Parathyroid adenoma (tissue), 2 donors: ENCODE data around the gene FBXL22.
A peak's percentile ranks its signal among the peaks of the same experiment; 100 is the strongest.

Experiments used
- H2AFZ ChIP-seq: fragments of 300-600 bp; sonication (generic); one replicate; pipeline ENCODE4 v1.7.0; 2017; ENCODE audit warnings: antibody characterized with exemption, mild to moderate bottlenecking
- H3K27ac ChIP-seq: fragments of 300-600 bp; sonication (generic); one replicate; pipeline ENCODE4 v1.7.0; 2017
- H3K27me3 ChIP-seq: fragments of 300-600 bp; sonication (generic); one replicate; pipeline ENCODE4 v1.7.0; 2017; ENCODE audit warnings: low read length; ENCODE audit not compliant: control insufficient read depth, insufficient read depth
- H3K36me3 ChIP-seq: fragments of 300-600 bp; sonication (generic); one replicate; pipeline ENCODE4 v1.7.0; 2017; ENCODE audit warnings: low read length; ENCODE audit not compliant: control insufficient read depth, insufficient read depth
- H3K4me1 ChIP-seq: fragments of 300-600 bp; sonication (generic); one replicate; pipeline ENCODE4 v1.7.0; 2017; ENCODE audit warnings: control low read depth
- H3K4me2 ChIP-seq: fragments of 300-600 bp; sonication (generic); one replicate; pipeline ENCODE4 v1.7.0; 2017; ENCODE audit warnings: low read length
- H3K4me3 ChIP-seq: fragments of 300-600 bp; sonication (generic); one replicate; pipeline ENCODE4 v1.7.0; 2017; ENCODE audit warnings: low read depth, low read length
- H3K79me2 ChIP-seq: fragments of 300-600 bp; sonication (generic); one replicate; pipeline ENCODE4 v1.7.0; 2017; ENCODE audit warnings: control low read depth
- H3K9ac ChIP-seq: fragments of 300-600 bp; sonication (generic); one replicate; pipeline ENCODE4 v1.7.0; 2017; ENCODE audit warnings: mild to moderate bottlenecking
- H3K9me3 ChIP-seq: fragments of 300-600 bp; sonication (generic); one replicate; pipeline ENCODE4 v1.7.0; 2017; ENCODE audit warnings: low read length; ENCODE audit not compliant: control insufficient read depth
- TF ChIP-seq, protein P1 (sequence below): fragments of 300-600 bp; sonication (generic); IDR thresholded peaks from one replicate; pipeline ENCODE4 v1.7.0; 2017; ENCODE audit warnings: antibody characterized with exemption, mild to moderate bottlenecking
- donor health status: primary hyperparathyroidism.

The FBXL22 gene

DNA sequence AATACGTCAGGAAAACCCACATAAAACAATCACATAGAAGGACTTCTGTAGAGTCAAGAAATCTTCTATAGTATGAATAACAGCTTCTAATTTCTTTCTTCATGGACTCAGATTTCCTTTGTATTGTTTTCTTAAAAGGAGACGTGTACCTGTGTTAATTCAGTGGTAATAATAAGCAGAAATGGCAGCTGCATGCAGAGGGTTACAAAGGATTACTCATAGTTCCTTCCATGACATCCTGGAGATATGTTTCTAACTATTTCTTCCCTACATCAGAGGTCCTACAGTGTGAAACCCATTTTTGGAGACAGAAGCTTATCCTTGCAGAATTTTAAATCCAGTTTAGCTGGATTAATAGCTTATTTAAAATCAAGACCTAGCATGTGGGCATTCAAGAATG, 36.1 kb downstream of the FBXL22 start:
- H2AFZ ChIP-seq, result no peak overlapping the region
- no peak overlapping the region for H3K9ac ChIP-seq
- no peak overlapping the region for H3K4me2 ChIP-seq
- TF ChIP-seq, protein P1, sequence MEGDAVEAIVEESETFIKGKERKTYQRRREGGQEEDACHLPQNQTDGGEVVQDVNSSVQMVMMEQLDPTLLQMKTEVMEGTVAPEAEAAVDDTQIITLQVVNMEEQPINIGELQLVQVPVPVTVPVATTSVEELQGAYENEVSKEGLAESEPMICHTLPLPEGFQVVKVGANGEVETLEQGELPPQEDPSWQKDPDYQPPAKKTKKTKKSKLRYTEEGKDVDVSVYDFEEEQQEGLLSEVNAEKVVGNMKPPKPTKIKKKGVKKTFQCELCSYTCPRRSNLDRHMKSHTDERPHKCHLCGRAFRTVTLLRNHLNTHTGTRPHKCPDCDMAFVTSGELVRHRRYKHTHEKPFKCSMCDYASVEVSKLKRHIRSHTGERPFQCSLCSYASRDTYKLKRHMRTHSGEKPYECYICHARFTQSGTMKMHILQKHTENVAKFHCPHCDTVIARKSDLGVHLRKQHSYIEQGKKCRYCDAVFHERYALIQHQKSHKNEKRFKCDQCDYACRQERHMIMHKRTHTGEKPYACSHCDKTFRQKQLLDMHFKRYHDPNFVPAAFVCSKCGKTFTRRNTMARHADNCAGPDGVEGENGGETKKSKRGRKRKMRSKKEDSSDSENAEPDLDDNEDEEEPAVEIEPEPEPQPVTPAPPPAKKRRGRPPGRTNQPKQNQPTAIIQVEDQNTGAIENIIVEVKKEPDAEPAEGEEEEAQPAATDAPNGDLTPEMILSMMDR, result no peak
- H3K36me3 ChIP-seq, result no peaks in the 10 kb centered on the region
- H3K79me2 ChIP-seq, result no peaks in the 10 kb centered on the region
- no peak overlapping the region for H3K4me3 ChIP-seq
- no peak overlapping the region for H3K27ac ChIP-seq
- no peaks in the 10 kb centered on the region for H3K9me3 ChIP-seq
- H3K27me3 ChIP-seq, result no peaks in the 10 kb centered on the region
- no peaks in the 10 kb centered on the region for H3K4me1 ChIP-seq

DNA sequence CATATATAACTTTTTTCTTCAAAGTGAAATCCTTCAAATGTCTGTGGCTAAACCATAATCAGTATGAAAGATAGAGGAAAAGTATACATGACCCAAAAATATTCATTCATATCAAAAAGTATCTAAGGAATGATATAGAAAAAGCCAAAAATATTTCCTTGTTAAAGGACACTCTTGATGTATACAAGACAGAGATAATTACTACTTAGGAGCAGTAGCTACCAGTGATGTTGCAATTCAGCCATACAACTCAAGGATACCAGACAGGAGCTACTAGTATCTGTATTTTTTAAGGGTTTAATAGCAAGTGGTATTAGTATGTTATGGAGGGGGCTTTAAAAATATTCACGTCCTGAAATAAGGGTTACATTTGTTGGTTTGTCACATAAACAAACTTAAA, 37.0 kb downstream of the FBXL22 start:
- H3K4me1 ChIP-seq, result no peaks in the 10 kb centered on the region
- no peaks in the 10 kb centered on the region for H3K27me3 ChIP-seq
- H3K4me3 ChIP-seq, result no peak overlapping the region
- H3K4me2 ChIP-seq, result no peak overlapping the region
- H3K79me2 ChIP-seq, result no peaks in the 10 kb centered on the region
- no peak overlapping the region for H2AFZ ChIP-seq
- TF ChIP-seq, protein P1, result no peak
- H3K36me3 ChIP-seq, result no peaks in the 10 kb centered on the region
- H3K27ac ChIP-seq, result no peak overlapping the region
- no peak overlapping the region for H3K9ac ChIP-seq
- no peaks in the 10 kb centered on the region for H3K9me3 ChIP-seq

- Histone ChIP-seq H3K4me3 (no peak overlapping the region), H3K4me2 (no peak overlapping the region), H3K79me2 (no peaks in the 10 kb centered on the region), H3K36me3 (no peaks in the 10 kb centered on the region), H3K27ac (no peak overlapping the region), H3K27me3 (no peaks in the 10 kb centered on the region), H3K9me3 (no peaks in the 10 kb centered on the region), H3K4me1 (no peaks in the 10 kb centered on the region), H2AFZ (no peak overlapping the region), H3K9ac (no peak overlapping the region)
- TF ChIP-seq, protein P1, result no peak
Measured at GRCh38 chr15:63636518-63637061, 39.4 kb downstream of the FBXL22 start.

DNA sequence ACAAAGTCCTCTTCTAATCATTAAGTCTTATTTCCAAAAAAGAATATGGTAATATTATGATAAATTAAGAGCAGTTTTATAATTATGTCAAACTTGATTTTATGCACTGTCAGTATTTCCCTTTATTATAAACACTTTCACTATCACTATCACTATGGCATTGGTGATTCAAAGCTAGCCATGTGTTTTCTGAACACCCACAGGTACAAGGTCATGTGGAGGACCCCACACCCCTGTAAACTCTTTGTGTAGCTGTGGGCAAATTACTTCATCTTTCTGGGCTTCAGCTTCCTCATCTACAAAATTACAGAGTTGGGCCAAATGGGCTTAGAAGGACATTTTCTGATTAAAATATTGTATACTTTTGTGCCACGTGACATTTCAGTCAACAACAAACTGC, 41.7 kb downstream of the FBXL22 start:
- Histone ChIP-seq H3K9ac (no peak overlapping the region), H3K9me3 (no peaks in the 10 kb centered on the region)

DNA sequence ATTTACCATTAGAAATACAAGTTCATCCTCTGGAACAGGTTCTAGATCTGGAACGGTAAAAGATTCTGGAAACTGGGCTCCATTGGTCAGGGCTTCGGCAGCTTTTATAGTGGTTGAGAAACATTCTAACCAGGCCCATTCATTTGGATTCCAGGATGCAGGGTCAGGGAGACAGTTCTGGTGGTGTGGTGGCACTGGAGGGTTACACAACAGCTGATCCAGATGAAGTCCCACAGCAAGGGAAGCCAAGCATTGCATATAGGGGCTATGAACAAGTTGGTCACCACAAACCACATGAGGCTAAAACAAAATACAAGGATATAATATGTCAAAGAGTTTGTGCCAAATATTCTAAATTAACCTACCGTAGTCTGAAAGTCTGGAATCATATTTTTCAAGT, 43.0 kb downstream of the FBXL22 start:
- Histone ChIP-seq H3K27ac (peak overlapping the region; percentile 43), H3K27me3 (no peaks in the 10 kb centered on the region), H3K36me3 (no peaks in the 10 kb centered on the region), H3K4me2 (no peak overlapping the region), H2AFZ (no peak overlapping the region), H3K79me2 (no peaks in the 10 kb centered on the region), H3K4me3 (no peak overlapping the region), H3K9me3 (no peaks in the 10 kb centered on the region), H3K4me1 (no peaks in the 10 kb centered on the region), H3K9ac (no peak overlapping the region)
- TF ChIP-seq, protein P1, result no peak

More for the DNA sequence above, 41.7 kb downstream of the FBXL22 start:
- no peak overlapping the region for H3K4me2 ChIP-seq
- no peaks in the 10 kb centered on the region for H3K27me3 ChIP-seq
- TF ChIP-seq, protein P1, result no peak
- H3K36me3 ChIP-seq, result no peaks in the 10 kb centered on the region
- H3K27ac ChIP-seq, result no peak overlapping the region
- H2AFZ ChIP-seq, result no peak overlapping the region
- no peak overlapping the region for H3K4me3 ChIP-seq
- no peaks in the 10 kb centered on the region for H3K79me2 ChIP-seq
- H3K4me1 ChIP-seq, result no peaks in the 10 kb centered on the region
